Middle frontal gyrus (tissue), 1 donor: ENCODE results near the gene ATG16L1.

Experiments used
- DNase-seq: peaks from one replicate; pipeline ENCODE4 v3.0.0-alpha.2; 2015; ENCODE audit warnings: low spot score; ENCODE audit errors: extremely low spot score

The ATG16L1 gene

DNA sequence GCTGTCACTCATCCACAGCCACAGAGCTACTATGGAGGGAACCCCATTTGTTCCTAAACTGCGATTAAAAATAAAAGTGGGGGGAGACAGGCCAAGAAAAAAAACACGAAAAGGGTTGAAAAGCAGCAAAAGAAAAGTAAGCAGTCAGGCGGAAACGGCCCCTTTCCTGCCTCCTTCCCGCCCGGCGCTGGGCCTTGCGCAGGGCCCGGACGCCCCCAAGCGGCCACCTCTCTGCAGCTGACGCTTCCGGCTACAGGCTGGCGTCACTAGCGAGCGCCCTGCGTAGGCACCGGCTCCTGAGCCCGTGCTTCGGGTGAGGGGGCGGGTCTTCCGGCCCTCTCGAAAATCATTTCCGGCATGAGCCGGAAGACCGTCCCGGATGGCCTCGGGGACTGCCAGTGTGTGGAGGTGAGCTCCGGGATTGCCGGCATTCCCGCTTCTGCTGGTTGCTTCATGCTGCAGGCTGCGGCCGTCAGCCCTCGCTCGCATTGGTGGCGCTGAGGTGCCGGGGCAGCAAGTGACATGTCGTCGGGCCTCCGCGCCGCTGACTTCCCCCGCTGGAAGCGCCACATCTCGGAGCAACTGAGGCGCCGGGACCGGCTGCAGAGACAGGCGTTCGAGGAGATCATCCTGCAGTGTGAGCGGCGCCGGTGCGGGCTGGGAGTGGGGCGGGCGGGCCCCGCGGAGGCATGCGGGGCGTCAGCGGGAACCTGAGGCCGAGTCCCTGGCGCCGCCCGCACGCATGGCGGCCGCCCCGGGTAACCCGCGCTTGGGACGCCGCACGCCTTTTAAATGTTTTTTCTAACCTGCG, at the start of gene ATG16L1:
TSS of gene ATG16L1 (plus strand) at position 368 of the 811 bp plus-strand sequence. CDS start at position 523, 155 bp downstream.
- DNase-seq, result peak; percentile 94

DNA sequence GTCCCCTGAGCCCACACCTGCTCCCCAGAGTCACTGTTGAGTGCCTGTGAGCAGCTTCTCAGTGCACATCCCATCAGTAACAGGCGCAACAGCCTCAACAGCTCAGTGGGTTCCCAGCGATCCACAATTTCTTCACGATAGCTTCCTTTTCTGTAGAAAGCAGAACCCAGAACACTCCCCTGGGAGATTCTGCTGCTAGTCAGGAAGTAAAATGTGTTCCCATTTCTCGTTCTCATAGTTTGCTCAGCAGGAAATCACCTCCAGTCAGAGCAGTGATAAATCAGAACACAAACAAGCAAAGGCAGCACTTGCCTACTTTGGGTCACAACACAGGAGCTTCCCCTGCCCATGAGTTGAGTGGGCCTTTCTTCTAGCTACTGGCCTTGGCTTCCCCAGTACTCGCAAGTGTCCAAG, 48.9 kb upstream of the ATG16L1 start:
- DNase-seq, result no peak

DNA sequence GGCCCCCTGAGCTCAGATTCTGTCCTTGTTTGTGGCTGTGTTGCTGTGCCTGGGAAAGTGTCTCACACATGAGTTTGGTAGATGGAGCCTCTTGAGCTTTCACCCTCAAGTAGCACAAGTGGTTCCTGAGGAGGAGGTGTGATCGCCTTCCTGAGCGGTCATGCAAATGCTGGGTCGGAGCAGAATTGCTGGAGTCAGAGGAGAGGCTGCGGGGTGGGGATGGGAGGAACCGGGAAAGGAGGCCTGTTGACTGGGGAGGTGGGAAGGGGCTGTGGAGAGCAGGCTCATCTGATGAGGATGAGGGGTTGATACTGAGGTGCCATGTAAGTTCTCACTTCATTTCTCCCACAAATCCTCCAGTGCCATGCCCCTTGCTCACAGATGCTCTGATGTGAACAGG, 48.4 kb upstream of the ATG16L1 start:
- DNase-seq, result no peak

DNA sequence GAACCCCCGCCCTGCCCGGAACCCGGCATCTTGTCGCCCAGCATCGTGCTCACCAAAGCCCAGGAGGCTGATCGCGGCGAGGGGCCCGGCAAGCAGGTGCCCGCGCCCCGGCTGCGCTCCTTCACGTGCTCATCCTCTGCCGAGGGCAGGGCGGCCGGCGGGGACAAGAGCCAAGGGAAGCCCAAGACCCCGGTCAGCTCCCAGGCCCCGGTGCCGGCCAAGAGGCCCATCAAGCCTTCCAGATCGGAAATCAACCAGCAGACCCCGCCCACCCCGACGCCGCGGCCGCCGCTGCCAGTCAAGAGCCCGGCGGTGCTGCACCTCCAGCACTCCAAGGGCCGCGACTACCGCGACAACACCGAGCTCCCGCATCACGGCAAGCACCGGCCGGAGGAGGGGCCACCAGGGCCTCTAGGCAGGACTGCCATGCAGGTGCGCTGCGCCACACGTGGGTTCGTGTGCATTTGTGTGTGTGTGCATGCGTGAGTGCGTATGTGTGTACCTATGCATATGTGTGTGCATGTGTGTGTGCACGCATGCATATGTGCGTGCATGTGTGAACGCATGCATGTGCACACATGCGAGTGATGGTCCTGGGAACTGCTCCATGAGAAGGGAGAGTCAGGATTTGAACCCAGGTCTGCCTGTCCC, 47.1 kb upstream of the ATG16L1 start:
- DNase-seq, result no peak

DNA sequence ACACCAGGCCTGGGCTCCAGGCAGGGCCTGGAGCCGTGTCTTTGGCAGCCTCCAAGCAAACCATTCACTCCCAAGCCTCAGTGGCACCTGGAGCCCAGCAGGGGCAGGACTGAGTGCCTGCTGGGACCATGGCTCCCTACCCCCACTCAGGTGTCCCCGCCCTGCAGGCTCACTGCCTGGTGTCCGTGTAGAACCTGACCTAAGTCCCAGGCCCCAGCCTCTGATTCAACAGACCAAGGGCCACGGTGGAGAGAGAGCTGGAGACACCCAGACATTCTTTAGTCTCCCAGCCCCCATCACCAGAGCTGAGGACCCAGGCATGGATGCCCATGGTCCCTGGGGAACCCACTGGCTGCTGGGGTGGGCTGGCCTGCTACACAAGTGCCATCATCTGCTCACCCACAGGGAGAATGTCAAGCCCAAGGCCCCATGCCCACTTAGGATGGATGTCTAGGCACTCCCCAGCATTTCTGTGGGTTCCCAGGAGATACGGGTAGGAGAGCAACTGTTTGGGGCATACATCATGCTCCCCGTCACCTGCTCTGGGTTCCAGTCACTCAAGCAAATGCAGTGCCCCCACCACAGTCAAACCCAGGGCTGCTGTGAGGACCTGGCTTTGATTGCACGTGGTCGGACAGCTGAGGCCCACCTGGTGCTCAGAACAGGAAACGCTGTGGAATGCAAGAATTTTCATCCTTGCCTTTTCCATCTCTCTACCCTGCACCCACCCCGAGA, 42.9 kb upstream of the ATG16L1 start:
- no peak for DNase-seq

DNA sequence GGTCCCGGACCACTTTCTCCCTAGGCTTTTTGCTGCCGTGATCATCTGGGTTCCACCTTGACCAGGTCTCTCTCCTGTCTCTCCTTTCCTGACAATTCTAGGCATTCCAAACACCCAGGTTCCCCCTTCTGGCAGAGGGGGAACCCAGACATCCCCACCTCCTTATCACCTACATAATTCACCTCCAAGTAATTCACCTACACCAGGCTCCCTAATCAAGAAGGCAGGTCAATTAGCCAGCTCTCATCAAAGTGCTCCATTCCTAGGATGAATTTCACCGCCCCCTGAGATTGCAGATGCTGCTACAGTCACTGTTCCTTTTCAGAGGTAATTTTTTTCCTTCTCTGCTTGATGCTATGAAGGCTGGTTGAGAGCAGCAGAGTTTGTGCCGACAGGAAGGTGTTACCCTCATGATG, 42.3 kb upstream of the ATG16L1 start:
- no peak for DNase-seq

DNA sequence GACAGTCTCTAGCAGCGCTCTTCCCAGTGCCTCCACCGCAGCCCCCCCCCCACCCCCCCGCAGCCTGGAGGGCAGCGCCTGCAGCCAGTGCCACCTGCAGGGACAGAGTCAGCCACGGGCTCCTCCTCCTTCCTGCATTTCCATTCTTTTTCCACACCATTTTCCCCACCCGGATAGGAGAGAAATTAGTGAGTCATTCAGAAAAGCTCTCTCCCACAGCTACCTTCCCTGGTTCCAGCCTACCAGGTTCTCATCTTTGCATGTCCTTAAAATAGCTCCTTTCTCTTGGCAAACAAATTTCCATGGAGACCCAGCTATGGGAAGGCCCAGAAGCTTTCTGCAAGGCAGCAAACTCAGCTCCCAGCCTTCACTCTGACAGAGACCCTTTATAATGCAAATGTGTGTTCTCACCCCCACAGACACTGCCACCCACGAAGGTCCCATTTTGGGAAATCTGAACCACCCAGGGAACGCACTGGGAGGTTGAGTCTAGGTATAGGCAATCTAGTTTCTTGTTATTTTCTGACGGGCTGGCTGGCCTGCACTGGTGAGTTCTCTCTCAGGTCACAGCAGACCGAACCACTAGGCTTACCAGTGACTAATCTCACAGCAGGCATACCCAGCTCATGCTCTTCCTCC, 41.8 kb upstream of the ATG16L1 start:
- peak; percentile 42 for DNase-seq

DNA sequence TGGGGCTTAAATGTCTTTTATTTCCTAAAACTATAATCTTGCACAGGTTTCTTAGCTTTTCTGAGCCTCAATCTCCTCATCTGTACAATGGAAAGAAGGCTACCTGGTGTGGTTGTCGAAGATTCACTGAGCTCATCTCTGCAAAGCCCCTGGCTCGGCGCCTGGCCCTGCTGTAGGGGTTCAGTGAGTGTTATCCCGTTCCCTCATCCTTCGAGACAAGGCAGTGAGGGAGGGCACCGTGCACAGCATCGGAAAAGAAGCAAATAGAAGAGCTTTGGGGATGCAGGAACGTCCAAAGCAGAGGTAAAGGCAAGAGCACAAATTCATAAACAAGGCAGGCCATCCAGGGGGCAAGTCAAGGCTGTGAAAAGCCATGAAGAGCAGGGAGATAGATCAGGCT, 41.2 kb upstream of the ATG16L1 start:
- no peak for DNase-seq

DNA sequence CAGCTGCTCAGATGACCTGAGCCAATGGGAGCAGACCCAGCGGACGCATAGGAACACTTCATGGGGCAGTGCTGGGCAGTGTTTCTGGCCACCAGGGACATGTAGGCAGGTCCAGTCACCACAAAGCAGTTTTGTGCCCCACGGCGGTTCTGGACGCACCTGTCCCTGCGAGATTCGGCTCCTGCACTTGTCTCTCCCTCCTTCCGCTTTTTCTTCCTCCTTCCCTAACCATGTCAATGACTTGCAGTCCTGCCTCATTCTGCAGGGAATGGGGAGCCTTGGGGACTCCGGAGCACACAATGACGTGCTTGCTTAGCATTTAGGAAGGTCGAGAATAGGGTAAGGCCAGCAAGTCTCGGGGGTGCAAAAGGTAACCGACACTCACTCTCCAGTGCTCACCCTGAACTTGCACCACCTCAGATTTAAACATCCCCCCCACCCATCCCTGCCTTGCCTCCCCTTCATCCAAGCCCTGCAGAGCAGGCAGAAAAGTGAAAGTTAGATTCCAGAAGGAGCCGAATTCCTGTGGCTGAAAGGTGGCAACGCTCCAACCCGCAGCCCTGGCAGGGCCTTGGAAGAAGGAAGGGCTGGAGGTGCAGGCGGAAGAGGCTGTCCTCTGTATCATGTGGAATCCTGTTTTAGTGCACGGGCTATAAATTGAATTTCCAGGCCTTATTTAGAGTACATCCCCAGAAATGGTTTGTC, 40.5 kb upstream of the ATG16L1 start:
- no peak for DNase-seq

DNA sequence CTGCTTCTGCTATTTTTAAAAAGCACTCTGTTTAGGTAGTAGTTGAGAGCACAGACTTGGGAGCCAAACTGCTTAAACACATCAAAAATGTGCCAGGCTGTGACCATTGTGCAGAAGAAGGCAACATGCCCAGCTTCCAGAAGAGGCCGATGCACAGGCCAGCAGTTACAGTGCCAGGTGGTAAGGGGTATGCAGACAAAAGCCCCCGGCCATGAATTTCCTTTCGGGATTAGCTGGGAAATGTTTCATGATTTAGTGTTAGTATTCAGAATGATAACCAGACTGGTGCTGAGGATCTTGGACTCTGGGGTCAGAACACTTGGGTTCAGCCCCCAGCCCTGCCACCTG, 40.0 kb upstream of the ATG16L1 start:
- DNase-seq, result no peak

DNA sequence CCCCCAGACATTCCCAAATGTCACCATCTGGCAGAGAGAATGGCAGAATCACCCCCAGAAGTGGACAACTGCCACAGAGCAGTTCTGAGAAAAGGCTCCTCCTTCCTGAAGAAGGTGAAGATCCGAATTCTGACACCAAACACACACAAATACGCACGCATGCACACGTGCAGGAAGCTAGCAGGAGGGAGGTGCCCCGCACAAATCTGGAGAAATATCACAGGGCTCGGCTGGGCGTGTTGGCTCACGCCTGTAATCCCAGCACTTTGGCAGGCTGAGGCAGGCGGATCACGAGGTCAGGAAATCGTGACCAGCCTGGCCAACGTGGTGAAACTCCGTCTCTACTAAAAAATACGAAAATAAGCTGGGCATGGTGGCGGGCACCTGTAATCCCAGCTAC, 38.5 kb upstream of the ATG16L1 start:
- no peak for DNase-seq

DNA sequence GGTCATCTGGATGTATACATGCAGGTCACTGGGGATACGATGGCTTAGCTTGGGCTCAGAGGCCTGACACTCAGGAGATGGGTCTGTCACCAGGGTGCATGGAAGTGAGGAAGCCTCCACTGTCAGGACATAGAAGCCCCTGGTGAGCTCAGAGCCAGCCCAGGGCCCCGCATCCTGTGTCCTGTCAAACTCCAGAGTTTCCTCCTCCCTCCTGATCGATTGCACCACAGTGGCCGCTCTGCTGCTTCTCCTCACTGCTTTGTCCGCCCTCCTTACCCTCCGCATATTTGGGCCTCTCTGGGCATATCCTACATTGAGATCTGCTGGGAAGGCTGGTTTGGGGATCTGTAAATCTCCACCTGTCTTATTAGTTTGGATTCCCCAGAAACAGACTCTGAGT, 37.5 kb upstream of the ATG16L1 start:
- no peak for DNase-seq

DNA sequence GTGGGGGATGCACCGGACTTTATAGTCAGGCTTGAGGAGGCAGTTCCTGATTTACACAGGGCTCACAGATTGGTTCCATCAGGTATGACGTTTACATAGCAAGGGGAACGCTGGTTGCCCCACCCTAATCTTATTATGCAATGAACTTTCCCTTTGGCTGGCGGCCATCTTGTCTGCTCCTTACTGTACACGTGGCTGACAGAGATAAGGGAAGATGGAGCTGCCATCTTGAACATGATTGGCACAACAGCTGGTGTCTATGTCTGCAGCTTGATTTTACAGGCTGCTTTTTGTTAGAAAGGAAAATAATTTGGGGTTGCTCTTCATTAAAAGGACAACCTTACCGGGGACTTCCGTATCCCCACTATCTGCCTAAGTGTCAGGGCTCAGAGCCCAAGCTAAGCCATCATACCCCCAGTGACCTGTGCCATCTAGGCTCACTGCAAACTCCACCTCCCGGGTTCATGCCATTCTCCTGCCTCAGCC, 33.5 kb upstream of the ATG16L1 start:
- DNase-seq, result no peak

DNA sequence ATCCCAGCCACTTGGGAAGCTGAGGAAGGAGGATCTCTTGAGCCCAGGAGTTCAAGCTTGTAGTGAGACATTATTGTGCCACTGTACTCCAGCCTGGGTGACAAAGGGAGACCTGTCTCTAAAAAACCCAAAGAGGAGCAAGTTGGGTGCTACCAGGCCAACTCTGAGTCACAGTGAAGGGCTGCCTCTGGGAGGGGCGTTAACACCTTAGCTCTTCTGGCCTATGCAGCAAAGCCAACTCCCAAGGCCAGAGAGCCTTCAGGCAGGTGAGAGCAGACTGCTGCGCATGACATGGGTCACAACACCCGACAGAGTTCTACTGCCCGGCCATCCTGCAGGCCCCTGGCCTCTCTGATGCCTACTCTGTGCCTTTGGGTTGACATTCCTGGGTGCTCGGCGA, 32.6 kb upstream of the ATG16L1 start:
- DNase-seq, result no peak

DNA sequence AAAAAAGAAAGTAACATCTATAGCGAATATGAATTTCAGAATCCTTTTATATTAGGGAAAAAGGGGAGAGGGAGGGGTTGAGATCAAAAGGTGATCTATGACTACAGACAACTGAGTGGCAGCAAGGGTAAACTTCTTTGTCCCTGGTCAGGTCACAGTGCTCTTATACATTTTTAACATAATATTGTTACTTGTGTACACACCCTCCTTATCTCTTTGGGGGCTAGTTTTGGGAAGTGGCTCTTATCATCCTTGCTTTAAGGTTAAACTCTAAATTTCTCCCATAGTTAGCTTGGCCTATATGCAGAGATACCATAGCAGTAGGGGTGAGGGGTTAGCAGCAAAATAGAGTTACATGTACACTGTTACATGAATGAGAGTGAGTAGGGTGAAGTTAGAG, 31.6 kb upstream of the ATG16L1 start:
- no peak for DNase-seq

DNA sequence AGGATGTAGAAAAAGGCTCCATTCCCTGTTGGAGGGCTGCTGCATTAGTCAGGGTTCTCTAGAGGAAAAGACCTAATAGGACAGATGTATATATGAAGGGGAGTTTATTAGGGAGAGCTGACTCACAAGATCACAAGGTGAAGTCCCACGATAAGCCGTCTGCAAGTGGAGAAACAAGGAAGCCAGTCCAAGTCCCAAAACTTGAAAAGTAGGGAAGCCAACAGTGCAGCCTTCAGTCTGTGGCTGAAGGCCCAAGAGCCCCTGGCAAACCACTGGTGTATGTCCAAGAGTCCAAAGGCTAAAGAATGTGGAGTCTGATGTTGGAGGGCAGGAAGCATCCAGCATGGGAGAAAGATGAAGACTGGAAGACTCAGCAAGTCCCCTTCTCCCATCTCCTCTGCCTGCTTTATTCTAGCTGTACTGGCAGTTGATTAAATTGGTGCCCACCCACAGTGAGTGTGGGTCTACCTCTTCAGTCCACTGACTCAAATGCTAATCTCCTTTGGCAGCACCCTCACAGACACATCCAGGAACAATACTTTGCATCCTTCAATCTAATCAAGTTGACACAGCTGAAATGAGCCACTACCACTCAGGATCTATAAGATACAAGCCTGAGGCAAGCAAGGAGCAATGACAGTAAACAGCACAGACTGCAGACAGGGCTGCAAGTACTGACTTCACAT, 30.0 kb upstream of the ATG16L1 start:
- DNase-seq, result no peak

DNA sequence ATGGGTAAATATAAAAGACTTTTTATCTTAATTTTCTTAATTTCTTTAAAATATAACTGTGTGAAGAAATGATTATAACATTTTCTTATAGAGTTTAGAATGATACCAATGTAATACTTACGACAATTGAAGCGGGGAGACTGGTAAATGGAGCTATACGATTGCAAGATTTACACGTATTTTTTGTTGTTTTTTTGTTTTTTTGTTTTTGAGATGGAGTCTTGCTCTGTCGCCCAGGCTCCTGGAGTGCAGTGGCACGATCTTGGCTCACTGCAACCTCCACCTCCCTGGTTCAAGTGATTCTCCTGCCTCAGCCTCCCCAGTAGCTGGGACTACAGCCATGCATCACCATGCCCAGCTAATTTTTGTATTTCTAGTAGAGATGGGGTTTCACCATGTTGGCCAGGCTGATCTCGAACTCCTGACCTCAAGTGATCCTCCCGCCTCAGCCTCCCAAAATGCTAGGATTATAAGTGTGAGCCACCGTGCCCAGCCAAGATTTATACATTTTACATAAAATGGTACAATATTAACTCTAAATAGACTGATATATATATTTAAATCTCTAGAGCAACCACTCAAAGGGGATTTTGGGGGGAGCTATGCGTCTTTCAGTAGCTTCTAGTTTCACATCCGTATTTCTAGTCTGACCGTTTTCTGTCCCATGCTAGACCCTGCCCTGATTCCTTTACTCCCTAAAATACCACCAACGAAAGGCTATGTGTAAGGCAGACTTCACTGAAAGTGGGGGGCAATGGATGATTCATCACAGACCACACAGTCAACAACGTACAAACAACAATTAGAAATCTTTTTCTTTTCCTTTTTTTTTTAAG, 28.2 kb upstream of the ATG16L1 start:
- DNase-seq, result no peak

DNA sequence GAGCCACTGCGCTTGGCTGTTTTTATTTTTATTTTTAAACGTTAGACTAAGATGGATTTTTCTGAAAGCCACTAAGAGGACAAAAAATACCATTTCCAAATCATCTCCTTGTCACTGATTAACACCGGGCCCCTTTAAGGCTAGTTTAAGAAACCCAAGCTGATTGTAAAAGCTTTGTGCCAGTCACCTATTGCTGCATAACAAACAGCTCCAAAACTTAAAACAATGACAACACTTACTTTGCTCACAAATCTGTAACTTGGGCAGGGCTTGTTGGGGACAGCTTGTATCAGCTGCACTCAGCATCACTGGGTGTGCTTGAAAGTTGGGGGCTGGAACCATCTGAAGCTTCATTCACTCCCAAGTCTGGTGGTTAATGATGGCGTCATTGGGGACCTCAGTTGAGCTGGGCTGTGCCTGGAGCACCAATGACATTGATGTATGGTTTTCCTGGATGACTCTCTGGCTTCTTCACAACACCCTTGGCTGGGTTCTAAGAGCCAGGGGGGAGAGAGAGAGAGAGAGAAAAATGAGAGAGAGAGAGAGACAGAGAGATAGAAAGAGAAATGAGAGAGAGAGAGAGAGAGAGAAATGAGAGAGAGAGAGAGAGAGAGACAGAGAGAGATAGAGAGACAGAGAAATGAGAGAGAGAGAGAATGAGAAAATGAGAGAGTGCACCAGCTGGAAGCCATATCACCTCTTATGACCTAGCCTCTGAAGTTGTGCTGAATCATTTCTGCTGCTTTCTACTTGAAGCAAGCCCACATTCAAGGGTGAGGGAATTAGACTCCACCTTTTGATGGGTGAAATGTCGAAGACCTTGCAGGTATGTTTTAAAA, 26.0 kb upstream of the ATG16L1 start:
- no peak for DNase-seq
